ENCODE results near the gene NCOA7. TPM values are rescaled to one million over a fixed set of nuclear protein-coding genes. Genes with fewer than 3 reads are reported as not detected.

NCOA7 gene
- total and polyA plus RNA-seq, 9 of the 15 experiments (the other 6 are each of a cell fraction or from before 2014, with no cell fraction given): 5.8 to 14.6 (median 9.3) TPM

GRCh38 chr6:125918681-125919566, 128.2 kb downstream of the NCOA7 start (continued):
- TF ChIP-seq PCBP2 (IDR thresholded peaks at IDR 0.05; ENCODE audit: low read depth, low read length, poor library complexity, severe bottlenecking): no peak
- no peak for TF ChIP-seq GATAD2B (IDR thresholded peaks at IDR 0.05; ENCODE audit: borderline replicate concordance)
- TF ChIP-seq ZNF589 (CRISPR knock-in tag; IDR thresholded peaks at IDR 0.05; ENCODE audit: low read depth): 0 out of 2 replicates have a peak, but pooled peaks have one; percentile 62
- TF ChIP-seq NR2C2 (CRISPR knock-in tag; IDR thresholded peaks at IDR 0.05): no peak
- TF ChIP-seq NR2C2 (tag; IDR thresholded peaks at IDR 0.05): 0 out of 2 replicates have a peak, but pooled peaks have one; percentile 62
- TF ChIP-seq MEF2D (tag; conservative IDR thresholded peaks at IDR 0.05; ENCODE audit: low read depth): 0 out of 2 replicates have a peak, but pooled peaks have one; percentile 22
- TF ChIP-seq TBL1XR1 (IDR thresholded peaks at IDR 0.05; ENCODE audit: low read length in 2 of 2): no peak
- peak; percentile 64; the same call in 1 of the 2 replicates for TF ChIP-seq POLR2H (tag; IDR thresholded peaks at IDR 0.05; ENCODE audit: low read depth)
- TF ChIP-seq NFRKB (IDR thresholded peaks at IDR 0.05; ENCODE audit: low read depth): 0 out of 2 replicates have a peak, but pooled peaks have one; percentile 26
- no peak for TF ChIP-seq TFAM (CRISPR knock-in tag; conservative IDR thresholded peaks at IDR 0.05)
- peak; percentile 43; the same call in 1 of the 2 replicates for TF ChIP-seq ZNF592 (IDR thresholded peaks at IDR 0.05)
- peak; percentile 13; the same call in 1 of the 2 replicates for TF ChIP-seq GTF2E2 (tag; IDR thresholded peaks at IDR 0.05)
- no peak for TF ChIP-seq ZNF431 (CRISPR knock-in tag; IDR thresholded peaks at IDR 0.05)
- no peak for TF ChIP-seq LCOR (CRISPR knock-in tag; IDR thresholded peaks at IDR 0.05)
- TF ChIP-seq SOX6 (IDR thresholded peaks at IDR 0.05): peak; percentile 44; the same call in 1 of the 2 replicates
- no peak for TF ChIP-seq ZNF232 (CRISPR knock-in tag; IDR thresholded peaks at IDR 0.05)
- TF ChIP-seq WHSC1 (IDR thresholded peaks at IDR 0.05; ENCODE audit: low read length): no peak
- TF ChIP-seq EP400 (IDR thresholded peaks at IDR 0.05): 0 out of 2 replicates have a peak, but pooled peaks have one; percentile 15
- no peak for TF ChIP-seq YBX1 (IDR thresholded peaks at IDR 0.05)
- TF ChIP-seq CAMTA2 (CRISPR knock-in tag; conservative IDR thresholded peaks at IDR 0.05): no peak
- TF ChIP-seq NR2F6 (CRISPR knock-in tag; IDR thresholded peaks at IDR 0.05): no peak
- no peak for TF ChIP-seq HCFC1 (IDR thresholded peaks at IDR 0.05; ENCODE audit: low read depth, low read length)
- 0 out of 2 replicates have a peak, but pooled peaks have one; percentile 30 for TF ChIP-seq CREB3 (tag; conservative IDR thresholded peaks at IDR 0.05; ENCODE audit: low read depth)
